OCI-LY1 (cell line): ENCODE measurements around the gene CREB5.

ENCODE experiments used
- H2AFZ ChIP-seq: fragments of 200-600 bp; sonication (generic), shearing (Covaris generic); 2 replicates; pipeline ENCODE4 v1.6.0; 2014; ENCODE audit warnings: antibody characterized with exemption, mild to moderate bottlenecking, low read length
- H3F3A ChIP-seq: fragments of 200-600 bp; sonication (generic), shearing (Covaris generic); 2 replicates; pipeline ENCODE4 v1.6.0; 2014; ENCODE audit warnings: mild to moderate bottlenecking, antibody characterized with exemption, low read length, moderate library complexity; ENCODE audit not compliant: insufficient read depth
- H3K27ac ChIP-seq: fragments of 200-600 bp; sonication (generic); 2 replicates; pipeline ENCODE4 v1.5.1; 2014; ENCODE audit warnings: low read length, mixed run types, mild to moderate bottlenecking, low read depth; ENCODE audit not compliant: poor library complexity, severe bottlenecking
- H3K27me3 ChIP-seq: fragments of 200-600 bp; sonication (generic); 2 replicates; pipeline ENCODE4 v1.6.0; 2014; ENCODE audit warnings: antibody characterized with exemption, mild to moderate bottlenecking, low read length, moderate library complexity; ENCODE audit not compliant: insufficient read depth
- H3K36me3 ChIP-seq: fragments of 200-600 bp; sonication (generic); 2 replicates; pipeline ENCODE4 v1.6.1; 2014; ENCODE audit warnings: mild to moderate bottlenecking, antibody characterized with exemption, low read length, moderate library complexity, mixed read lengths; ENCODE audit not compliant: insufficient read depth
- H3K4me1 ChIP-seq: fragments of 200-600 bp; sonication (generic); 2 replicates; pipeline ENCODE4 v1.5.1; 2014; ENCODE audit warnings: mild to moderate bottlenecking, low read length, moderate library complexity; ENCODE audit not compliant: insufficient read depth, severe bottlenecking
- H3K4me2 ChIP-seq: fragments of 200-600 bp; sonication (generic), shearing (Covaris generic); 2 replicates; pipeline ENCODE4 v1.6.1; 2014; ENCODE audit warnings: low read length
- H3K4me3 ChIP-seq: fragments of 200-600 bp; sonication (generic); 2 replicates; pipeline ENCODE4 v1.5.1; 2014; ENCODE audit warnings: low read length, low read depth, mild to moderate bottlenecking, mixed read lengths; ENCODE audit not compliant: poor library complexity, severe bottlenecking
- H3K79me2 ChIP-seq: fragments of 200-600 bp; shearing (Covaris generic); 2 replicates; pipeline ENCODE4 v1.6.1; 2016; ENCODE audit warnings: mixed run types, low read length, mixed read lengths; ENCODE audit not compliant: insufficient read depth
- H3K9ac ChIP-seq: fragments of 200-600 bp; sonication (generic), shearing (Covaris generic); 2 replicates; pipeline ENCODE4 v1.6.1; 2014; ENCODE audit warnings: mild to moderate bottlenecking, low read length, mixed read lengths
- H3K9me2 ChIP-seq: fragments of 200-600 bp; sonication (generic), shearing (Covaris generic); 2 replicates; pipeline ENCODE4 v1.6.1; 2014; ENCODE audit warnings: low read depth, mild to moderate bottlenecking, low read length, mixed read lengths
- H3K9me3 ChIP-seq: fragments of 200-600 bp; shearing (Covaris generic); 2 replicates; pipeline ENCODE4 v1.6.1; 2014; ENCODE audit warnings: low read length, mixed read lengths
- H4K20me1 ChIP-seq: fragments of 200-600 bp; sonication (generic), shearing (Covaris generic); 2 replicates; pipeline ENCODE4 v1.6.0; 2016; ENCODE audit warnings: mild to moderate bottlenecking, low read length; ENCODE audit not compliant: insufficient read depth
- EZH2 ChIP-seq: fragments of 200-600 bp; sonication (generic), shearing (Covaris generic); IDR thresholded peaks from 2 replicates; pipeline ENCODE4 v1.8.0; 2017; ENCODE audit warnings: borderline replicate concordance, mixed run types, mild to moderate bottlenecking, antibody characterized with exemption, low read length, moderate library complexity, mixed read lengths
- TF ChIP-seq, protein P1 (sequence below): fragments of 200-600 bp; sonication (generic), shearing (Covaris generic); IDR thresholded peaks from 2 replicates; pipeline ENCODE4 v1.5.1; 2017; ENCODE audit warnings: mild to moderate bottlenecking, antibody characterized with exemption, low read length, moderate library complexity, mixed read lengths

CREB5 gene

DNA sequence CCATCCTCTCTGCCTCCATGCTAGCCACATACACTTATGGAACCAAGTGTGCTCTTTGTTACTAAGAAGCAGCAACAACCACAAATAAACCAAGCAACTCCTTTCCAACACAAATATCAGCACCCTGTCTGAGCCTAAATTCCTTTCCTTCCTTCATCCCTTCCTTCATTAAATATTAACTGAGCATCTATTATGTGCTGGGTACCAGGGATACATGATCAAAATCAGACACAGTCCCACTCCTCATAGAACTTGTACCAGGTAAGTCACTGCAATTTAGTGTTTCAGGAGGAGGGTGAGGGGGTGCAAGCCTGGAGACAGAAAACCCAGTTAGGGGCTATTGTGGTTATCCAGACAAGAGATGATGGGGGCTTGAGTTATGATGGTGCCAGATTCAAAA, 10.8 kb downstream of the CREB5 start:
- H2AFZ ChIP-seq: no peak overlapping the region
- TF ChIP-seq EZH2: no peak

DNA sequence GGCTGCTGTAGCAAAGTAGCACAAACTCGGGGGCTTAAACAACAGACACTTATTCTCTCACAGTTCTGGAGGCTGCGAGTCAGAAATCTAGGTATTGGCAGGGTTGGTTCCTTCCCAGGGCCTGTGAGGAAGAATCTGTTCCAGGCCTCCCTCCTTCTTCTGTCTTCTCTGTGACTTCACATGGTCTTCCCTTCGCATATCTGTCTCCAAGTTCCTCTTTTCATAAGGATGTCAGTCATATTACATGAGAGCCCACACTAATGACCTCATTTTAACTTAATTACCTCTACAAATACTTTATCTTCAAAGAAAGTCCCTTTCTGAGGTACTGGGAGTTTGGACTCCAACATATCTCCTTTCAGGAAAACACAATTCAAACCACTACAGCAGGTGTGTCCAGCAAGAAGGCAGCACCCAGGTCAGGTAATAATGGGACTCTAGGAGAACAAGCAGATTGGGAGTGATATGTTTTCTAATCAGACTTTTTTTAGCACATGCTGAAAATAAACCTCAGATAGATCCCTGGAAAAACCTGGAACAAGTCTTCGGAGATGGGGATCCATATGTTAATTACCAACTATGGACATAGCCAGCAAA, 11.7 kb downstream of the CREB5 start:
- Histone ChIP-seq H3K36me3 (no peaks in the 10 kb centered on the region), H3K4me3 (no peak overlapping the region), H2AFZ (no peak overlapping the region), H3K27me3 (no peaks in the 10 kb centered on the region), H3K4me1 (no peaks in the 10 kb centered on the region), H3K4me2 (no peak overlapping the region), H3K9me3 (no peaks in the 10 kb centered on the region), H3K79me2 (no peaks in the 10 kb centered on the region), H4K20me1 (no peaks in the 10 kb centered on the region), H3K9ac (no peak overlapping the region), H3K9me2 (no peaks in the 10 kb centered on the region), H3F3A (no peaks in the 10 kb centered on the region), H3K27ac (no peak overlapping the region)
- TF ChIP-seq EZH2: no peak
- TF ChIP-seq, protein P1, sequence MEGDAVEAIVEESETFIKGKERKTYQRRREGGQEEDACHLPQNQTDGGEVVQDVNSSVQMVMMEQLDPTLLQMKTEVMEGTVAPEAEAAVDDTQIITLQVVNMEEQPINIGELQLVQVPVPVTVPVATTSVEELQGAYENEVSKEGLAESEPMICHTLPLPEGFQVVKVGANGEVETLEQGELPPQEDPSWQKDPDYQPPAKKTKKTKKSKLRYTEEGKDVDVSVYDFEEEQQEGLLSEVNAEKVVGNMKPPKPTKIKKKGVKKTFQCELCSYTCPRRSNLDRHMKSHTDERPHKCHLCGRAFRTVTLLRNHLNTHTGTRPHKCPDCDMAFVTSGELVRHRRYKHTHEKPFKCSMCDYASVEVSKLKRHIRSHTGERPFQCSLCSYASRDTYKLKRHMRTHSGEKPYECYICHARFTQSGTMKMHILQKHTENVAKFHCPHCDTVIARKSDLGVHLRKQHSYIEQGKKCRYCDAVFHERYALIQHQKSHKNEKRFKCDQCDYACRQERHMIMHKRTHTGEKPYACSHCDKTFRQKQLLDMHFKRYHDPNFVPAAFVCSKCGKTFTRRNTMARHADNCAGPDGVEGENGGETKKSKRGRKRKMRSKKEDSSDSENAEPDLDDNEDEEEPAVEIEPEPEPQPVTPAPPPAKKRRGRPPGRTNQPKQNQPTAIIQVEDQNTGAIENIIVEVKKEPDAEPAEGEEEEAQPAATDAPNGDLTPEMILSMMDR: no peak

More for the DNA sequence above, 10.8 kb downstream of the CREB5 start:
- Histone ChIP-seq H3K36me3 (no peaks in the 10 kb centered on the region), H3K27me3 (no peaks in the 10 kb centered on the region), H3K4me2 (no peak overlapping the region), H4K20me1 (no peaks in the 10 kb centered on the region), H3F3A (no peaks in the 10 kb centered on the region), H3K4me1 (no peaks in the 10 kb centered on the region), H3K27ac (no peak overlapping the region), H3K4me3 (no peak overlapping the region), H3K9ac (no peak overlapping the region), H3K79me2 (no peaks in the 10 kb centered on the region), H3K9me2 (no peaks in the 10 kb centered on the region), H3K9me3 (no peaks in the 10 kb centered on the region)

GRCh38 chr7:28425496-28425895, 13.2 kb downstream of the CREB5 start:
- no peaks in the 10 kb centered on the region for H3K4me1 ChIP-seq
- TF ChIP-seq, protein P1: no peak
- TF ChIP-seq EZH2: no peak
- no peak overlapping the region for H3K4me2 ChIP-seq
- no peaks in the 10 kb centered on the region for H4K20me1 ChIP-seq
- H3K9ac ChIP-seq: no peak overlapping the region
- H3K9me3 ChIP-seq: no peaks in the 10 kb centered on the region
- H3F3A ChIP-seq: no peaks in the 10 kb centered on the region
- H3K27me3 ChIP-seq: no peaks in the 10 kb centered on the region; the same call in 1 of the 2 replicates
- H3K27ac ChIP-seq: no peak overlapping the region
- H3K9me2 ChIP-seq: no peaks in the 10 kb centered on the region
- H3K4me3 ChIP-seq: no peak overlapping the region
- no peaks in the 10 kb centered on the region for H3K36me3 ChIP-seq
- H3K79me2 ChIP-seq: no peaks in the 10 kb centered on the region
- H2AFZ ChIP-seq: no peak overlapping the region

- TF ChIP-seq EZH2: no peak
- TF ChIP-seq, protein P1: no peak
- H3K36me3 ChIP-seq: no peaks in the 10 kb centered on the region
- no peak overlapping the region for H2AFZ ChIP-seq
- no peaks in the 10 kb centered on the region for H3K9me2 ChIP-seq
- no peak overlapping the region for H3K9ac ChIP-seq
- H3K4me3 ChIP-seq: no peak overlapping the region
- H3K27ac ChIP-seq: no peak overlapping the region
- no peaks in the 10 kb centered on the region for H3K4me1 ChIP-seq
- H3F3A ChIP-seq: no peaks in the 10 kb centered on the region
- no peaks in the 10 kb centered on the region for H3K79me2 ChIP-seq
- no peak overlapping the region for H3K4me2 ChIP-seq
- no peaks in the 10 kb centered on the region for H4K20me1 ChIP-seq
- no peaks in the 10 kb centered on the region for H3K9me3 ChIP-seq
- no peaks in the 10 kb centered on the region; the same call in 1 of the 2 replicates for H3K27me3 ChIP-seq
These were observed 14.9 kb downstream of the CREB5 start for GRCh38 chr7:28427236-28427635.
